Tibial nerve (tissue), 3 donors: ENCODE measurements around the gene MYOD1.

Experiments
- CTCF ChIP-seq, 5 experiments: fragments of 200-600 bp in 3 of 5; fragments of 450-650 bp in 2 of 5; sonication (generic) in 3 of 5; IDR thresholded peaks; one replicate each; pipeline ENCODE4 v1.5.1; 2016 to 2019; ENCODE audit warnings: antibody characterized with exemption in 5 of 5, mild to moderate bottlenecking in 3 of 5, moderate library complexity in 2 of 5
- POLR2A ChIP-seq, 2 donors: fragments of 450-650 bp; IDR thresholded peaks; one replicate each; pipeline ENCODE4 v1.6.1; 2017; ENCODE audit warnings: antibody characterized with exemption in 2 of 2, mild to moderate bottlenecking in 2 of 2, moderate library complexity in 2 of 2

DNA sequence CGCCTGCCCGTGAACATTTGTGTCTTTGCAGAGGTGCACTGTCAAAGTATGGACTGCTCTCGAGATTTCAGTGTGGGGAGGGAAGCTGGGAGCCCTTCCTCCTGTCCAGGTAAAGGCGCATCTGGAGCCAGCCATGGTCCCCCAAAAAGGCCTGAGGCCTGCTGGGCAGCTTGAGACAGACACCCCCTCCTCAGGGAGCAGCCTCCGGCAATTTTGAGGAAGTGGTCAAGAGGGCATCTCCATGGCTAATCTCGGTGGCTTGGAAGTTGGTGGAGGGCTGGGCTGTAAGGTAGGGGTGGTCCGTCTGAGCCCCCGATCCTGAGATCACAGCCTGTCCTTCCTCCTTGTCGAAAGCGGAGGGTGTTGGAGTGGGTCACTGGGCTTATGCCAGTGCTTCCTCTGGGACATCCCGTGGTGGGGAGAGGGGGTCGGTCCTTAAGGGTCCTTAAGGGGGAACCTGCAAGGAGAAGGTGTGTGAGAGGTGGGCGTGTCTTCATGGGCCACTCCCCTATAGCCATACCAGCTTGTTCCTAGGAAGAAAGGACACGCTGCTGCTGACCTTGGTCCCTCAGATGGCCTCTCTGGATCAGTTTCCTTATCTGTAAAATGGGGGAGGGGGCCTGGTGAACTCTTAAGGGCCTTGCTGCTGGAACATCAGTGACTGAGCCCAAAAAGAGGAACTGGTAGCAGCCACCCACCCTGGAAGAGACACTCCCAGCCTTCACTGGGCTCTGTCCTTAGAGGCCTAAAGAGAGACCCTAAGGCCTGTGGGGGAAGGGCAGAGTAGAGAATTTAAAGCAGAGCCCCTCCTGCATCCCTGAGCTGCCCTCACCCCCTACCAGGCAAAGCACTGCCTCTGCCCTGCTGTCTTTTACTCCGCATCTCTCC is 17.8 kb downstream of the MYOD1 start:
- TF ChIP-seq POLR2A (IDR thresholded peaks at IDR 0.05) (no peak), CTCF (IDR thresholded peaks at IDR 0.05) (no peak)
